CD14-positive monocyte (primary cell): ENCODE measurements around the gene STING1. TPM values are rescaled to one million over a fixed set of nuclear protein-coding genes. Genes with fewer than 3 reads are reported as not detected.

Experiments
- DNase-seq, 3 donors: peaks; one replicate each; pipeline ENCODE4 v3.0.0-alpha.2; 2011 to 2022
- H2AFZ ChIP-seq: 2 replicates; pipeline ENCODE4 v1.6.0; 2012; ENCODE audit warnings: mild to moderate bottlenecking, low read depth, low read length, inconsistent platforms; ENCODE audit not compliant: insufficient read depth, poor library complexity, severe bottlenecking
- H3K27ac ChIP-seq, 2 donors: 1 replicate in 1 of 2; 2 replicates in 1 of 2; pipeline ENCODE4 v1.5.1; 2012 to 2013; ENCODE audit warnings: low read length in 2 of 2, control low read depth in 1 of 2, inconsistent platforms in 1 of 2, low read depth in 1 of 2, mild to moderate bottlenecking in 1 of 2
- H3K27me3 ChIP-seq, 2 donors: one replicate each; pipeline versions ENCODE4 v1.6.0 to v1.6.1; 2011 to 2013; ENCODE audit warnings: low read length in 2 of 2; ENCODE audit not compliant: control insufficient read depth in 2 of 2, insufficient read depth in 2 of 2
- H3K36me3 ChIP-seq, 2 donors: replicated peaks in 1 of 2; 1 replicate in 1 of 2; 2 replicates in 1 of 2; pipeline versions ENCODE4 v1.5.1 to v1.6.1; 2012 to 2013; ENCODE audit warnings: low read length in 2 of 2, control low read depth in 1 of 2, inconsistent platforms in 1 of 2, mild to moderate bottlenecking in 1 of 2; ENCODE audit not compliant: insufficient read depth in 2 of 2, control insufficient read depth in 1 of 2
- H3K4me1 ChIP-seq, 2 donors: 1 replicate in 1 of 2; 2 replicates in 1 of 2; pipeline versions ENCODE4 v1.5.1 to v1.6.1; 2012 to 2013; ENCODE audit warnings: low read length in 2 of 2, control low read depth in 1 of 2, inconsistent platforms in 1 of 2, mild to moderate bottlenecking in 1 of 2, moderate library complexity in 1 of 2; ENCODE audit not compliant: insufficient read depth in 2 of 2, control insufficient read depth in 1 of 2
- H3K4me2 ChIP-seq: replicated peaks from 2 replicates; pipeline ENCODE3; 2012; ENCODE audit warnings: low read length, moderate library complexity, mild to moderate bottlenecking; ENCODE audit not compliant: poor library complexity, severe bottlenecking; ENCODE audit errors: extremely low read depth
- H3K4me3 ChIP-seq, 3 experiments: fragments of 200-600 bp in 1 of 3; sonication (generic) in 1 of 3; replicated peaks in 1 of 3; 1 replicate in 2 of 3; 2 replicates in 1 of 3; pipeline ENCODE4 v1.5.1; 2011 to 2013; ENCODE audit warnings: low read length in 3 of 3, mild to moderate bottlenecking in 3 of 3, control low read depth in 2 of 3, low read depth in 2 of 3, inconsistent platforms in 1 of 3, moderate library complexity in 1 of 3
- H3K79me2 ChIP-seq: 2 replicates; pipeline ENCODE4 v1.6.0; 2012; ENCODE audit warnings: mild to moderate bottlenecking, control low read depth, inconsistent platforms, low read length, moderate library complexity; ENCODE audit not compliant: insufficient read depth
- H3K9ac ChIP-seq: 2 replicates; pipeline ENCODE4 v1.6.0; 2017; ENCODE audit warnings: low read length, mild to moderate bottlenecking; ENCODE audit not compliant: insufficient read depth, poor library complexity, severe bottlenecking
- H3K9me3 ChIP-seq, 2 donors: replicated peaks in 1 of 2; 1 replicate in 1 of 2; 2 replicates in 1 of 2; pipeline versions ENCODE4 v1.5.1 to v1.6.1; 2012 to 2013; ENCODE audit warnings: low read length in 2 of 2, control low read depth in 1 of 2; ENCODE audit not compliant: control insufficient read depth in 1 of 2, insufficient read depth in 1 of 2
- H4K20me1 ChIP-seq: 2 replicates; pipeline ENCODE4 v1.6.0; 2012; ENCODE audit warnings: mild to moderate bottlenecking, low read length, control low read depth, moderate library complexity; ENCODE audit not compliant: insufficient read depth
- H3K27ac Mint-ChIP-seq, 7 donors: one replicate each; pipeline ENCODE4 v1.8.0; 2020; ENCODE audit warnings: mild to moderate bottlenecking in 7 of 7, mixed read lengths in 7 of 7, moderate library complexity in 6 of 7, inconsistent platforms in 2 of 7
- H3K27me3 Mint-ChIP-seq, 3 donors: one replicate each; pipeline ENCODE4 v1.8.0; 2021 to 2022; ENCODE audit warnings: low read depth in 3 of 3, mild to moderate bottlenecking in 3 of 3, mixed read lengths in 3 of 3, moderate library complexity in 3 of 3, inconsistent platforms in 1 of 3
- H3K36me3 Mint-ChIP-seq, 2 donors: one replicate each; pipeline ENCODE4 v1.8.0; 2020; ENCODE audit warnings: mixed read lengths in 2 of 2, inconsistent platforms in 1 of 2, mild to moderate bottlenecking in 1 of 2
- H3K4me1 Mint-ChIP-seq: one replicate; pipeline ENCODE4 v1.8.0; 2020; ENCODE audit warnings: mild to moderate bottlenecking, mixed read lengths
- H3K4me3 Mint-ChIP-seq, 2 donors: one replicate each; pipeline ENCODE4 v1.8.0; 2020; ENCODE audit warnings: mild to moderate bottlenecking in 2 of 2, mixed read lengths in 2 of 2, moderate library complexity in 1 of 2
- H3K9me3 Mint-ChIP-seq, 7 donors: one replicate each; pipeline ENCODE4 v1.8.0; 2020 to 2022; ENCODE audit warnings: mixed read lengths in 7 of 7, mild to moderate bottlenecking in 6 of 7, moderate library complexity in 6 of 7, inconsistent platforms in 2 of 7
- CTCF ChIP-seq: fragments of 200-600 bp; IDR thresholded peaks from one replicate; pipeline ENCODE4 v1.8.0; 2022; ENCODE audit warnings: antibody characterized with exemption, mild to moderate bottlenecking
- WGBS: methylation state at CpG from one replicate; pipeline ENCODE4 v1.1.5; 2013; ENCODE audit warnings: missing lambda C conversion rate; ENCODE audit not compliant: insufficient coverage; 5-methylcytosine and 5-hydroxymethylcytosine counted together
- intact Hi-C, 2 donors: fragments of 100-400 bp; cut with micrococcal nuclease; formaldehyde crosslinking; loops; one replicate each; pipeline versions ENCODE4 v1.15.0 to v1.15.1; 2023
- polyA plus RNA-seq, 3 donors: library from polyadenylated mRNA; depleted of rRNA in 1 of 3; unstranded in 2 of 3; stranded (reverse) in 1 of 3; fragments of 300-500 nt in 2 of 3; fragments of >200 nt in 1 of 3; fragmentation: Illumina TruSeq in 2 of 3; gene quantifications; 1 replicate in 2 of 3; 2 replicates in 1 of 3; pipeline ENCODE4 v1.2.3, GENCODE V29; 2012 to 2021

The STING1 gene
- polyA plus RNA-seq, 3 donors: 83.7 to 225 (median 115) TPM

DNA sequence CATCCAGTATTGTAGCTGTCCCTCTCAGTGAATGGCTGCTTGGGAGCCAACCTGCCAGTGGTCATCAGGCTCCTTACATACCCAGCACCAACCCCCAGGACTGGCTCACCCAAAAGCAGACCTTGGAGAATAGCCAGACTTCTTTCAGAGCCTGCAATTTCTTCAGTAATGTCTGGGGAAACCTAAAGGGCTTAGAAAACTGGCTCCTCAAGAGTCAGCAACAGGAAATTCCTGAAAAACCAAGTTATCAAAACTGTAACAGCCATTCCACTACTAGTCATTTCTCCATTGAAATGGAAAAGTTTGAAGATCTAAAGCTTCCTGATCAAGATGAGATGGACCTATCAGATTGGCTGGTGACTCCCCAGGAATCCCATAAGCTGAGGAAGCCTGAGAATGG, 12.3 kb upstream of the STING1 start:
- Histone ChIP-seq H3K9me3 (no peaks in the 10 kb centered on the region), H4K20me1 (no peaks in the 10 kb centered on the region), H3K4me1 (peaks cover 23 to 36% of the 10 kb centered on the region in 2 donors), H3K4me2 (no peak overlapping the region), H2AFZ (no peak overlapping the region), H3K4me3 (no peak overlapping the region), H3K79me2 (no peaks in the 10 kb centered on the region), H3K36me3 (no peaks in the 10 kb centered on the region), H3K9ac (no peak overlapping the region), H3K27ac (no peak overlapping the region), H3K27me3 (no peaks in the 10 kb centered on the region)
- peaks cover 29% of the 10 kb centered on the region for H3K4me1 Mint-ChIP-seq
- H3K4me3 Mint-ChIP-seq: no peak overlapping the region
- no peak for TF ChIP-seq CTCF
- no peaks in the 10 kb centered on the region for H3K27me3 Mint-ChIP-seq
- no peaks in the 10 kb centered on the region for H3K36me3 Mint-ChIP-seq
- H3K27ac Mint-ChIP-seq: peak overlapping the region in 1 of 7 donors; percentile 81
- DNase-seq: no peak
- intact Hi-C loops: no loop called here
- no peaks in the 10 kb centered on the region for H3K9me3 Mint-ChIP-seq

DNA sequence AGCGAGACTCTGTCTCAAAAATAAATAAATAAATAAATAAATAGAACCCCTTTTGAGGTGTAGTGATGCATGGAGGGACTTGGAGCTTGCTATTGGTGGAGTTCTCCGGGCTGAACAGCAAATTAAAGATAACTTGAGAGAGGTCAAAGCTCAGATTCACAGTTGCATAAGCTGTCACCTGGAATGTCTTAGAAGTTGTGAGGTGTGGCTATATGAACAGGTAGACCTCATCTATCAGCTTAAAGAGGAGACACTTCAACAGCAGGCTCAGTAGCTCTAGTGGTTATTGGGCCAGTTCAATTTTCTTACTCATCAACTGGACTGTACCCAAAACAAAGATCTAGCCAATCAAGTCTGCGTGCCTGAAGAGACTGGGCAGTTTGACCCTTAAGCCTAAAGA, 11.7 kb upstream of the STING1 start:
- Histone ChIP-seq H3K27me3 (no peaks in the 10 kb centered on the region), H3K9ac (no peak overlapping the region), H3K36me3 (no peaks in the 10 kb centered on the region), H3K79me2 (no peaks in the 10 kb centered on the region), H3K4me3 (no peak overlapping the region), H3K9me3 (no peaks in the 10 kb centered on the region), H3K4me2 (no peak overlapping the region), H4K20me1 (no peaks in the 10 kb centered on the region), H2AFZ (no peak overlapping the region), H3K27ac (no peak overlapping the region), H3K4me1 (peaks cover 24 to 38% of the 10 kb centered on the region in 2 donors)
- Mint-ChIP-seq H3K27ac (no peak overlapping the region), H3K27me3 (no peaks in the 10 kb centered on the region), H3K4me3 (no peak overlapping the region), H3K9me3 (no peaks in the 10 kb centered on the region), H3K36me3 (no peaks in the 10 kb centered on the region), H3K4me1 (peaks cover 35% of the 10 kb centered on the region)
- WGBS: 90% methylated on average over 1 of the region's 3 CpGs
- DNase-seq: no peak
- intact Hi-C loops: no loop called here
- no peak for TF ChIP-seq CTCF
